OCI-LY7 (cell line): ENCODE results near the gene ARPC4. TPM values are rescaled to one million over a fixed set of nuclear protein-coding genes. Genes with fewer than 3 reads are reported as not detected.

Experiments
- BruUV-seq: library from RNA; stranded (reverse); fragments of 400-500 nt; replicated peaks from 2 replicates; lab custom pipeline; 2021; lab: Mats Ljungman, UMichigan
- CTCF ChIA-PET: fragments of 300-600 bp; sonication (Branson Sonifier 250); formaldehyde crosslinking; loops from one replicate; lab custom pipeline; 2022; ENCODE audit warnings: antibody characterized with exemption; ENCODE audit not compliant: unreplicated experiment; lab: Charles Lee
- POLR2A ChIA-PET: fragments of 300-600 bp; sonication (Branson Sonifier 250); formaldehyde crosslinking; loops from one replicate; lab custom pipeline; 2022; ENCODE audit warnings: antibody characterized with exemption; lab: Charles Lee
- DNase-seq: peaks from one replicate; pipeline ENCODE4 v3.0.0-alpha.2; 2015; ENCODE audit warnings: low spot score
- H2AFZ ChIP-seq: fragments of 200-600 bp; sonication (generic), shearing (Covaris generic); 2 replicates; pipeline ENCODE4 v1.6.1; 2014; ENCODE audit warnings: mild to moderate bottlenecking, antibody characterized with exemption, low read length, moderate library complexity
- H3K27ac ChIP-seq: fragments of 200-600 bp; sonication (generic); 2 replicates; pipeline ENCODE4 v1.5.1; 2014; ENCODE audit warnings: mixed run types, low read depth, mild to moderate bottlenecking, moderate library complexity, low read length, inconsistent platforms; ENCODE audit not compliant: poor library complexity, severe bottlenecking
- H3K36me3 ChIP-seq: fragments of 200-600 bp; sonication (generic); 2 replicates; pipeline ENCODE4 v1.6.1; 2014; ENCODE audit warnings: mild to moderate bottlenecking, antibody characterized with exemption, low read length, moderate library complexity, mixed read lengths; ENCODE audit not compliant: insufficient read depth
- H3K4me1 ChIP-seq: fragments of 200-600 bp; sonication (generic); 2 replicates; pipeline ENCODE4 v1.5.1; 2014; ENCODE audit warnings: mild to moderate bottlenecking, low read length; ENCODE audit not compliant: insufficient read depth, poor library complexity, severe bottlenecking
- H3K4me2 ChIP-seq: fragments of 200-600 bp; sonication (generic); 2 replicates; pipeline ENCODE4 v1.6.1; 2014; ENCODE audit warnings: mild to moderate bottlenecking, low read length
- H3K4me3 ChIP-seq: fragments of 200-600 bp; sonication (generic); 2 replicates; pipeline ENCODE4 v1.5.1; 2014; ENCODE audit warnings: mild to moderate bottlenecking, low read depth, low read length; ENCODE audit not compliant: poor library complexity, severe bottlenecking
- H3K79me2 ChIP-seq: fragments of 200-600 bp; sonication (generic); 2 replicates; pipeline ENCODE4 v1.6.1; 2016; ENCODE audit warnings: low read depth, mild to moderate bottlenecking, low read length, moderate library complexity, mixed read lengths; ENCODE audit not compliant: insufficient read depth
- H3K9me2 ChIP-seq: fragments of 200-600 bp; sonication (generic); 2 replicates; pipeline ENCODE4 v1.6.1; 2016; ENCODE audit warnings: mild to moderate bottlenecking, low read length, mixed read lengths; ENCODE audit not compliant: insufficient read depth
- H3K9me3 ChIP-seq: fragments of 200-600 bp; sonication (generic); 2 replicates; pipeline ENCODE4 v1.6.1; 2014; ENCODE audit warnings: mild to moderate bottlenecking, mixed run types, low read length, mixed read lengths
- H4K20me1 ChIP-seq: fragments of 200-600 bp; sonication (generic); 2 replicates; pipeline ENCODE4 v1.6.1; 2014; ENCODE audit warnings: mild to moderate bottlenecking, antibody characterized with exemption, low read length, moderate library complexity, mixed read lengths; ENCODE audit not compliant: insufficient read depth
- CTCF ChIP-seq: fragments of 200-600 bp; sonication (generic); conservative IDR thresholded peaks from 2 replicates; pipeline ENCODE4 v1.5.1; 2014; ENCODE audit warnings: mild to moderate bottlenecking, antibody characterized with exemption, low read length, moderate library complexity, mixed read lengths
- EZH2phosphoT487 ChIP-seq: fragments of 200-600 bp; sonication (generic); IDR thresholded peaks from 2 replicates; pipeline ENCODE4 v1.6.1; 2018; ENCODE audit warnings: low read depth, borderline replicate concordance, mild to moderate bottlenecking, mixed run types, antibody characterized with exemption, low read length, moderate library complexity, mixed read lengths
- intact Hi-C: fragments of 100-400 bp; cut with micrococcal nuclease; formaldehyde crosslinking; loops from one replicate; pipeline ENCODE4 v1.10.0; 2022; ENCODE audit not compliant: unreplicated experiment
- total RNA-seq, 2 experiments: library from RNA; depleted of rRNA in 1 of 2; stranded (reverse); fragments of >200 nt in 1 of 2; shearing (Covaris generic) in 1 of 2; gene quantifications; 2 replicates each; pipeline ENCODE4 v1.2.3, GENCODE V29; 2014 to 2022

The ARPC4 gene
- total RNA-seq, 2 experiments from 2014 or later, result 99.5 to 118 TPM

GRCh38 chr3:9833078-9833477 lies 40.2 kb downstream of the ARPC4 start:
- Histone ChIP-seq H3K79me2 (no peaks in the 10 kb centered on the region), H2AFZ (no peak overlapping the region), H3K4me3 (no peak overlapping the region), H3K9me2 (no peaks in the 10 kb centered on the region), H3K36me3 (peaks cover 82% of the 10 kb centered on the region), H3K4me2 (no peak overlapping the region), H3K27ac (no peak overlapping the region), H4K20me1 (no peaks in the 10 kb centered on the region), H3K9me3 (no peaks in the 10 kb centered on the region), H3K4me1 (no peaks in the 10 kb centered on the region)
- DNase-seq, result no peak
- CTCF ChIA-PET, result no interaction called here
- POLR2A ChIA-PET, result interaction anchor here (1.2 kb wide), 1 partner anchor 7 kb away, joined by 3 read pairs; no protein-coding TSS in a partner anchor
- TF ChIP-seq CTCF (no peak), EZH2phosphoT487 (no peak)
- intact Hi-C loops, result no loop called here
- no TSS peak for BruUV-seq

GRCh38 chr3:9834520-9835380 lies 41.9 kb downstream of the ARPC4 start:
- Histone ChIP-seq H3K4me3 (no peak overlapping the region), H2AFZ (no peak overlapping the region), H3K4me1 (no peaks in the 10 kb centered on the region), H3K27ac (no peak overlapping the region), H4K20me1 (no peaks in the 10 kb centered on the region), H3K9me3 (no peaks in the 10 kb centered on the region), H3K79me2 (no peaks in the 10 kb centered on the region), H3K4me2 (no peak overlapping the region), H3K36me3 (peaks cover 82% of the 10 kb centered on the region), H3K9me2 (no peaks in the 10 kb centered on the region)
- BruUV-seq, result no TSS peak
- DNase-seq, result no peak
- TF ChIP-seq EZH2phosphoT487 (no peak), CTCF (no peak)
- ChIA-PET CTCF (no interaction called here), POLR2A (interaction anchor here (0.6 kb wide), 1 partner anchor 137 kb away, joined by 5 read pairs; no protein-coding TSS in a partner anchor)
- intact Hi-C loops, result no loop called here
